B cell (primary cell): ENCODE results near the gene SLC9A9. TPM values are rescaled to one million over a fixed set of nuclear protein-coding genes. Genes with fewer than 3 reads are reported as not detected.

ENCODE experiments used
- ATAC-seq: fragments of 200-7000 bp; cut with Tn5 transposase; one replicate; pipeline ENCODE4 v1.10.0; 2021; ENCODE audit warnings: low read depth, mild to moderate bottlenecking, moderate number of reproducible peaks, moderate library complexity
- CTCF ChIA-PET: fragments of 350-600 bp; sonication (Branson Sonifier 250); formaldehyde crosslinking; loops from one replicate; lab custom pipeline; 2021; ENCODE audit warnings: antibody characterized with exemption, inconsistent platforms; lab: Charles Lee
- POLR2A ChIA-PET: fragments of 350-600 bp; sonication (Branson Sonifier 250); formaldehyde crosslinking; loops from one replicate; lab custom pipeline; 2021; ENCODE audit warnings: antibody characterized with exemption; lab: Charles Lee
- DNase-seq: peaks from one replicate; pipeline ENCODE4 v3.0.0; 2013
- H2AFZ ChIP-seq: 2 replicates; pipeline ENCODE4 v1.6.1; 2012; ENCODE audit warnings: mild to moderate bottlenecking, low read depth, low read length; ENCODE audit not compliant: insufficient read depth, poor library complexity, severe bottlenecking
- H3K27ac ChIP-seq, 2 donors: 1 replicate in 1 of 2; 2 replicates in 1 of 2; pipeline ENCODE4 v1.5.1; 2012 to 2013; ENCODE audit warnings: low read length in 2 of 2, mild to moderate bottlenecking in 2 of 2, moderate library complexity in 1 of 2
- H3K27me3 ChIP-seq, 4 experiments: fragments of 200-600 bp in 1 of 4; sonication (generic) in 1 of 4; replicated peaks in 1 of 4; 1 replicate in 2 of 4; 2 replicates in 2 of 4; pipeline versions ENCODE4 v1.6.1 to v1.7.0; 2013 to 2016; ENCODE audit warnings: low read length in 3 of 4, mild to moderate bottlenecking in 2 of 4, mixed read lengths in 1 of 4, moderate library complexity in 1 of 4; ENCODE audit not compliant: insufficient read depth in 4 of 4, control insufficient read depth in 3 of 4; ENCODE audit errors: control extremely low read depth in 1 of 4
- H3K36me3 ChIP-seq, 2 experiments: replicated peaks in 1 of 2; 1 replicate in 1 of 2; 2 replicates in 1 of 2; pipeline versions ENCODE4 v1.6.1 to v1.7.1; 2013; ENCODE audit warnings: low read length in 1 of 2; ENCODE audit not compliant: insufficient read depth in 2 of 2, control insufficient read depth in 1 of 2; ENCODE audit errors: control extremely low read depth in 1 of 2, extremely low read depth in 1 of 2
- H3K4me1 ChIP-seq, 2 donors: fragments of 200-600 bp in 1 of 2; sonication (generic) in 1 of 2; 1 replicate in 1 of 2; 2 replicates in 1 of 2; pipeline versions ENCODE4 v1.5.1 to v1.6.1; 2013 to 2017; ENCODE audit warnings: low read length in 2 of 2; ENCODE audit not compliant: control insufficient read depth in 2 of 2, insufficient read depth in 2 of 2
- H3K4me2 ChIP-seq: replicated peaks from 2 replicates; pipeline ENCODE3; 2012; ENCODE audit warnings: mild to moderate bottlenecking, low read depth, low read length; ENCODE audit not compliant: poor library complexity, severe bottlenecking
- H3K4me3 ChIP-seq, 5 experiments: fragments of 200-600 bp in 1 of 5; sonication (generic) in 1 of 5; 1 replicate in 3 of 5; 2 replicates in 2 of 5; pipeline versions ENCODE4 v1.5.1 to v1.7.0; 2011 to 2016; ENCODE audit warnings: low read length in 4 of 5, mild to moderate bottlenecking in 4 of 5, low read depth in 2 of 5, control low read depth in 1 of 5, moderate library complexity in 1 of 5; ENCODE audit not compliant: insufficient read depth in 1 of 5; ENCODE audit errors: control extremely low read depth in 1 of 5, extremely low read depth in 1 of 5
- H3K79me2 ChIP-seq: fragments of 200-600 bp; sonication (generic); one replicate; pipeline ENCODE4 v1.6.0; 2016; ENCODE audit warnings: low read length; ENCODE audit not compliant: control insufficient read depth, insufficient read depth
- H3K9ac ChIP-seq: fragments of 200-600 bp; sonication (generic); 2 replicates; pipeline ENCODE4 v1.6.1; 2017; ENCODE audit warnings: mild to moderate bottlenecking, low read length, moderate library complexity
- H3K9me3 ChIP-seq, 3 donors: one replicate each; pipeline versions ENCODE4 v1.6.1 to v1.7.1; 2013; ENCODE audit warnings: low read length in 2 of 3; ENCODE audit not compliant: control insufficient read depth in 2 of 3, insufficient read depth in 1 of 3; ENCODE audit errors: control extremely low read depth in 1 of 3
- H4K20me1 ChIP-seq: 2 replicates; pipeline ENCODE4 v1.6.0; 2012; ENCODE audit warnings: mild to moderate bottlenecking, low read length; ENCODE audit not compliant: insufficient read depth, control insufficient read depth, poor library complexity, severe bottlenecking
- H3K27ac Mint-ChIP-seq: one replicate; pipeline ENCODE4 v1.8.0; 2021; ENCODE audit warnings: mixed read lengths
- H3K27me3 Mint-ChIP-seq: one replicate; pipeline ENCODE4 v1.8.0; 2021; ENCODE audit warnings: mixed read lengths
- H3K4me1 Mint-ChIP-seq: one replicate; pipeline ENCODE4 v1.8.0; 2021; ENCODE audit warnings: mixed read lengths
- H3K4me3 Mint-ChIP-seq: one replicate; pipeline ENCODE4 v1.8.0; 2021; ENCODE audit warnings: mixed read lengths
- H3K9me3 Mint-ChIP-seq: one replicate; pipeline ENCODE4 v1.8.0; 2022; ENCODE audit warnings: mixed read lengths; ENCODE audit not compliant: insufficient read depth
- CTCF ChIP-seq: fragments of 200-600 bp; IDR thresholded peaks from one replicate; pipeline ENCODE4 v1.8.0; 2022; ENCODE audit warnings: antibody characterized with exemption, mild to moderate bottlenecking
- EZH2 ChIP-seq: IDR thresholded peaks from 2 replicates; pipeline ENCODE4 v1.6.1; 2012; ENCODE audit warnings: borderline replicate concordance, low read depth, mild to moderate bottlenecking, moderate library complexity, low read length; ENCODE audit not compliant: insufficient read depth, poor library complexity, severe bottlenecking
- WGBS: methylation state at CpG from one replicate; pipeline ENCODE4 v1.1.5; 2013; ENCODE audit warnings: missing lambda C conversion rate; ENCODE audit not compliant: insufficient coverage; 5-methylcytosine and 5-hydroxymethylcytosine counted together
- intact Hi-C: fragments of 100-400 bp; cut with micrococcal nuclease; formaldehyde crosslinking; loops from one replicate; pipeline ENCODE4 v1.10.0; 2022
- polyA plus RNA-seq: library from polyadenylated mRNA; depleted of rRNA; stranded (reverse); fragments of >200 nt; gene quantifications from 2 replicates; pipeline ENCODE4 v1.2.3, GENCODE V29; 2012
- total RNA-seq, 2 donors: library from RNA; stranded (reverse); fragments of 120-200 nt in 1 of 2; gene quantifications; 1 replicate in 1 of 2; 2 replicates in 1 of 2; pipeline versions ENCODE4 v1.2.3 to v1.2.4, GENCODE V29; 2013 to 2022

SLC9A9 gene
- total and polyA plus RNA-seq, 2 donors (not counting 1 experiment from before 2014, with no cell fraction given) = 7.7 to 17.3 TPM

DNA sequence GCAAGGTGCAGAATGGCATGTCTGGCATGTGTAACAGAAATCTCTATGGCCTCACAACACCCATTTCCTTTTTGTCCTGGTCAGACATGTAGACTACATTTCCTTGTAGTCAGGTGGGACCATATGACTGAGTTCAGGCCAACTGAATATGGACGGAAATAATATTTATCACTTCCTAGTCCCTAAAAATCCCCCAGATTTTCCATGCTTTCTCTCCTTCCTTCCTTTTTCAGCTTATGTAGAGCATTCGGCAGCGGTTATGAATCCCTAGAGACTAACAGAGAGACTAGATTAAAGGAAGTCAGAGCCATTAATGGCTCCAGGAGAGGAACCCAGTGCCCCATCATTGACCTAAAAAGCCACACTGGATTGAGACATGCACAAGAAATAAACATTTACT is 35.8 kb downstream of the SLC9A9 start:
- H3K27me3 ChIP-seq = no peaks in the 10 kb centered on the region
- H3K4me1 Mint-ChIP-seq = peaks cover 49% of the 10 kb centered on the region
- no peak overlapping the region for H3K4me2 ChIP-seq
- POLR2A ChIA-PET = no interaction called here
- H3K27ac ChIP-seq = no peak overlapping the region
- intact Hi-C loops = no loop called here
- no peak overlapping the region for H3K4me3 ChIP-seq
- peaks cover 32 to 38% of the 10 kb centered on the region in 2 donors for H3K4me1 ChIP-seq
- no peak overlapping the region for H3K27ac Mint-ChIP-seq
- no peak for ATAC-seq
- TF ChIP-seq CTCF (no peak), EZH2 (no peak)
- no peaks in the 10 kb centered on the region for H3K36me3 ChIP-seq
- no peaks in the 10 kb centered on the region for H3K79me2 ChIP-seq
- no peak overlapping the region for H2AFZ ChIP-seq
- CTCF ChIA-PET = no interaction called here
- H3K9me3 ChIP-seq = peaks cover 0 to 2% (median 0%) of the 10 kb centered on the region in 3 donors
- peak overlapping the region; percentile 11 for H3K4me3 Mint-ChIP-seq
- H3K9ac ChIP-seq = no peak overlapping the region
- H4K20me1 ChIP-seq = no peaks in the 10 kb centered on the region
- no peak for DNase-seq
- H3K9me3 Mint-ChIP-seq = no peaks in the 10 kb centered on the region
- no CpG with 5 or more reads among the region's 3 CpGs for WGBS
- no peaks in the 10 kb centered on the region for H3K27me3 Mint-ChIP-seq

GRCh38 chr3:143811602-143812001 is 36.7 kb downstream of the SLC9A9 start:
- DNase-seq (no peak), ATAC-seq (no peak)
- H4K20me1 ChIP-seq = no peaks in the 10 kb centered on the region
- H3K9ac ChIP-seq = no peak overlapping the region
- Mint-ChIP-seq H3K4me1 (peaks cover 51% of the 10 kb centered on the region), H3K27ac (no peak overlapping the region), H3K4me3 (peak overlapping the region; percentile 7), H3K9me3 (no peaks in the 10 kb centered on the region), H3K27me3 (no peaks in the 10 kb centered on the region)
- H3K27ac ChIP-seq = peak overlapping the region in 1 of 2 donors; percentile 28
- no peak overlapping the region for H2AFZ ChIP-seq
- POLR2A ChIA-PET = no interaction called here
- CTCF ChIA-PET = no interaction called here
- H3K27me3 ChIP-seq = no peaks in the 10 kb centered on the region
- 85% methylated on average over 4 of the region's 8 CpGs for WGBS
- H3K36me3 ChIP-seq = no peaks in the 10 kb centered on the region
- no peaks in the 10 kb centered on the region for H3K79me2 ChIP-seq
- peak overlapping the region; percentile 47 for H3K4me2 ChIP-seq
- TF ChIP-seq EZH2 (no peak), CTCF (no peak)
- intact Hi-C loops = no loop called here
- no peak overlapping the region for H3K4me3 ChIP-seq
- peaks cover 0 to 2% (median 0%) of the 10 kb centered on the region in 3 donors for H3K9me3 ChIP-seq
- H3K4me1 ChIP-seq = peaks cover 32 to 38% of the 10 kb centered on the region in 2 donors
